SH-SY5Y (cell line): Measurements from ENCODE around the gene ODAD3.

ENCODE experiments used
- GATA2 ChIP-seq: IDR thresholded peaks from 2 replicates; pipeline ENCODE4 v1.6.1; 2011; ENCODE audit warnings: mild to moderate bottlenecking, low read depth, low read length
- GATA3 ChIP-seq: IDR thresholded peaks from 2 replicates; pipeline ENCODE4 v1.6.1; 2011; ENCODE audit warnings: low read depth, mild to moderate bottlenecking, low read length, moderate library complexity

DNA sequence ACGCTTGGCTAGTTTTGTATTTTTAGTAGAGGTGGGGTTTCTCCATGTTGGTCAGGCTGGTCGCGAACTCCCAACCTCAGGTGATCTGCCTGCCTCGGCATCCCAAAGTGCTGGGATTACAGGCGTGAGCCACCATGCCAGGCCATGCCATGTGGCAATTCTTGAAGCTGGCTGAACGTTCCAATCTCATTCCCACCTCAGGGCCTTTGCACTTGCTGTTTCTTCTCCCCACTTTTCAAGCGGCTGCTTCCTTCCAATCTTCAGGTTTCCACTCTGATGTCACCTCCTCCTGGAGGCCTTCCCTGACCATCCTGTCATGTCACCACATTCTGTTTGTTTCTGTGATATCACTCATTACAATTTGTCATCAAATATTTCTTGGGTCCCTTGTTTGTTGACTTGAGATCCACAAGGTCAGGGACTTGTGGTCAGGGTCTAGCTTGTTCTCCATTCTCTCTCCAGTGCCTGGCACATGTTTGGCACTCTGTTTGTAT, 55.0 kb downstream of the ODAD3 start:
- TF ChIP-seq GATA3: no peak
- TF ChIP-seq GATA2: no peak
